Measurements from ENCODE around the gene AQP12B.
"Not testable (repeated sequence)": the region's sequence is repeated elsewhere in the genome, so short reads cannot be mapped to it uniquely, and the experiment has no call there.

DNA sequence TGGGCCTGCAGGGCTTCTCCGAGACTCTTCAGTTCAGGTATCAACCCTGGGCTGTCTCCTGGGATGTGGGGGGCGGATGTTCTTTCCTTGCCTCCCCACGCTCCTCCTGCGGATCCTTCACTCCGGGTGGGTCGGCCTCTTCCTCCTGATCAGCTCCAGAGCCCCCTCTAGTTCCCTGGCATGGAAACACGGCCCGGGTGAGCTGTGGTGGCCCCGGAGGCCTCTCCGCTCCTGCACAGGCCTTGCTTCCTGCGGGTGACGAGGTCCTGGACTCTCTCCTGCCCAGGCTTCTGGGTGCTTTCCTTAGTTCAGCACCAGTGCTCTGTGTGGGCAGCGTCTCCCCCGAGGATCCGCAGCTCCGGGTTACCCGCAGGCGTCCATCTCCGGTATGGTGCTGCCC is 12.9 kb upstream of the AQP12B start:
- TF ChIP-seq, protein P1, sequence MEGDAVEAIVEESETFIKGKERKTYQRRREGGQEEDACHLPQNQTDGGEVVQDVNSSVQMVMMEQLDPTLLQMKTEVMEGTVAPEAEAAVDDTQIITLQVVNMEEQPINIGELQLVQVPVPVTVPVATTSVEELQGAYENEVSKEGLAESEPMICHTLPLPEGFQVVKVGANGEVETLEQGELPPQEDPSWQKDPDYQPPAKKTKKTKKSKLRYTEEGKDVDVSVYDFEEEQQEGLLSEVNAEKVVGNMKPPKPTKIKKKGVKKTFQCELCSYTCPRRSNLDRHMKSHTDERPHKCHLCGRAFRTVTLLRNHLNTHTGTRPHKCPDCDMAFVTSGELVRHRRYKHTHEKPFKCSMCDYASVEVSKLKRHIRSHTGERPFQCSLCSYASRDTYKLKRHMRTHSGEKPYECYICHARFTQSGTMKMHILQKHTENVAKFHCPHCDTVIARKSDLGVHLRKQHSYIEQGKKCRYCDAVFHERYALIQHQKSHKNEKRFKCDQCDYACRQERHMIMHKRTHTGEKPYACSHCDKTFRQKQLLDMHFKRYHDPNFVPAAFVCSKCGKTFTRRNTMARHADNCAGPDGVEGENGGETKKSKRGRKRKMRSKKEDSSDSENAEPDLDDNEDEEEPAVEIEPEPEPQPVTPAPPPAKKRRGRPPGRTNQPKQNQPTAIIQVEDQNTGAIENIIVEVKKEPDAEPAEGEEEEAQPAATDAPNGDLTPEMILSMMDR (IDR thresholded peaks at IDR 0.05 in 2 of 3, conservative IDR thresholded peaks at IDR 0.05 in 1 of 3; ENCODE audit: control insufficient read depth in 2 of 3, extremely low read depth in 1 of 3, insufficient read depth in 1 of 3, low read depth in 3 of 3, low read length in 3 of 3) = not testable (repeated sequence)
- TF ChIP-seq RB1 (IDR thresholded peaks at IDR 0.05; ENCODE audit: borderline replicate concordance) = not testable (repeated sequence)
